ENCODE measurements around the gene PTH1R.

- TF ChIP-seq CTCF (IDR thresholded peaks at IDR 0.05; ENCODE audit: low read depth, low read length, poor library complexity, severe bottlenecking): no peak
- TF ChIP-seq EZH2phosphoT487 (IDR thresholded peaks at IDR 0.05; ENCODE audit: borderline replicate concordance, low read length): no peak
Observed at GRCh38 chr3:46905661-46906451, 28.3 kb downstream of the PTH1R start.
